HEK293 (cell line): Measurements from ENCODE around the gene SLC2A8.

ENCODE experiments used
- BCL6B ChIP-seq: fragments of 450-650 bp; formaldehyde crosslinking; IDR thresholded peaks from 2 replicates; pipeline ENCODE4 v1.5.1; 2017; ENCODE audit warnings: missing biosample characterization, missing genetic modification characterization
- HOXD13 ChIP-seq: sonication (generic); formaldehyde crosslinking; IDR thresholded peaks from 2 replicates; pipeline ENCODE4 v1.8.0; 2022; ENCODE audit warnings: missing genetic modification reagents, borderline replicate concordance
- KLF16 ChIP-seq: fragments of 450-650 bp; formaldehyde crosslinking; IDR thresholded peaks from 2 replicates; pipeline ENCODE4 v1.5.1; 2017; ENCODE audit warnings: missing biosample characterization, missing genetic modification characterization
- MZF1 ChIP-seq: fragments of 450-650 bp; formaldehyde crosslinking; IDR thresholded peaks from 2 replicates; pipeline ENCODE4 v1.5.1; 2017; ENCODE audit warnings: missing biosample characterization, missing genetic modification characterization, borderline replicate concordance
- REST ChIP-seq: fragments of 450-650 bp; formaldehyde crosslinking; IDR thresholded peaks from 2 replicates; pipeline ENCODE4 v1.5.1; 2016; ENCODE audit warnings: missing biosample characterization, missing genetic modification characterization
- ZBTB21 ChIP-seq: fragments of 450-650 bp; formaldehyde crosslinking; IDR thresholded peaks from 2 replicates; pipeline ENCODE4 v1.5.1; 2017; ENCODE audit warnings: missing biosample characterization, missing genetic modification characterization
- ZNF10 ChIP-seq: fragments of 450-650 bp; formaldehyde crosslinking; IDR thresholded peaks from 2 replicates; pipeline ENCODE4 v1.5.1; 2017; ENCODE audit warnings: missing biosample characterization, missing genetic modification characterization
- ZNF133 ChIP-seq: fragments of 450-650 bp; formaldehyde crosslinking; IDR thresholded peaks from 2 replicates; pipeline ENCODE4 v1.5.1; 2016; ENCODE audit warnings: missing biosample characterization, missing genetic modification characterization
- ZNF155 ChIP-seq: fragments of 450-650 bp; formaldehyde crosslinking; IDR thresholded peaks from 2 replicates; pipeline ENCODE4 v1.5.1; 2016; ENCODE audit warnings: missing biosample characterization, missing genetic modification characterization
- ZNF18 ChIP-seq: fragments of 450-650 bp; formaldehyde crosslinking; IDR thresholded peaks from 2 replicates; pipeline ENCODE4 v1.5.1; 2016; ENCODE audit warnings: missing biosample characterization, missing genetic modification characterization
- ZNF239 ChIP-seq: fragments of 450-650 bp; formaldehyde crosslinking; IDR thresholded peaks from 2 replicates; pipeline ENCODE4 v1.5.1; 2016; ENCODE audit warnings: missing biosample characterization, missing genetic modification characterization
- ZNF248 ChIP-seq: fragments of 450-650 bp; formaldehyde crosslinking; IDR thresholded peaks from 2 replicates; pipeline ENCODE4 v1.5.1; 2017; ENCODE audit warnings: missing biosample characterization, missing genetic modification characterization
- ZNF280D ChIP-seq: fragments of 450-650 bp; formaldehyde crosslinking; IDR thresholded peaks from 2 replicates; pipeline ENCODE4 v1.5.1; 2016; ENCODE audit warnings: missing biosample characterization, missing genetic modification characterization
- ZNF324 ChIP-seq: fragments of 450-650 bp; formaldehyde crosslinking; IDR thresholded peaks from 2 replicates; pipeline ENCODE4 v1.5.1; 2016; ENCODE audit warnings: missing biosample characterization, missing genetic modification characterization
- ZNF335 ChIP-seq: fragments of 450-650 bp; formaldehyde crosslinking; conservative IDR thresholded peaks from 2 replicates; pipeline ENCODE4 v1.5.1; 2016; ENCODE audit warnings: missing biosample characterization, missing genetic modification characterization
- ZNF350 ChIP-seq: fragments of 450-650 bp; formaldehyde crosslinking; IDR thresholded peaks from 2 replicates; pipeline ENCODE4 v1.5.0; 2017; ENCODE audit warnings: missing biosample characterization, mild to moderate bottlenecking, missing genetic modification characterization
- ZNF433 ChIP-seq: fragments of 450-650 bp; formaldehyde crosslinking; IDR thresholded peaks from 2 replicates; pipeline ENCODE4 v1.5.1; 2016; ENCODE audit warnings: missing biosample characterization, missing genetic modification characterization, low read depth
- ZNF48 ChIP-seq: fragments of 450-650 bp; formaldehyde crosslinking; IDR thresholded peaks from 2 replicates; pipeline ENCODE4 v1.5.1; 2016; ENCODE audit warnings: missing biosample characterization, missing genetic modification characterization
- ZNF514 ChIP-seq: fragments of 450-650 bp; formaldehyde crosslinking; IDR thresholded peaks from 2 replicates; pipeline ENCODE4 v1.5.1; 2016; ENCODE audit warnings: missing biosample characterization, missing genetic modification characterization
- ZNF561 ChIP-seq: fragments of 450-650 bp; IDR thresholded peaks from 2 replicates; pipeline ENCODE4 v1.5.1; 2018; ENCODE audit warnings: missing biosample characterization, missing genetic modification characterization, borderline replicate concordance
- ZNF610 ChIP-seq: fragments of 450-650 bp; formaldehyde crosslinking; IDR thresholded peaks from 2 replicates; pipeline ENCODE4 v1.5.1; 2016; ENCODE audit warnings: missing biosample characterization, missing genetic modification characterization, borderline replicate concordance
- ZNF623 ChIP-seq: fragments of 450-650 bp; formaldehyde crosslinking; IDR thresholded peaks from 2 replicates; pipeline ENCODE4 v1.5.1; 2016; ENCODE audit warnings: missing biosample characterization, missing genetic modification characterization
- ZNF624 ChIP-seq: fragments of 450-650 bp; formaldehyde crosslinking; IDR thresholded peaks from 2 replicates; pipeline ENCODE4 v1.5.1; 2017; ENCODE audit warnings: missing biosample characterization, missing genetic modification characterization
- ZNF629 ChIP-seq: fragments of 450-650 bp; formaldehyde crosslinking; IDR thresholded peaks from 2 replicates; pipeline ENCODE4 v1.5.1; 2017; ENCODE audit warnings: missing biosample characterization, missing genetic modification characterization
- ZNF664 ChIP-seq: fragments of 450-650 bp; formaldehyde crosslinking; IDR thresholded peaks from 2 replicates; pipeline ENCODE4 v1.5.1; 2016; ENCODE audit warnings: missing biosample characterization, missing genetic modification characterization
- ZNF701 ChIP-seq: fragments of 450-650 bp; formaldehyde crosslinking; IDR thresholded peaks from 2 replicates; pipeline ENCODE4 v1.5.1; 2016; ENCODE audit warnings: missing biosample characterization, missing genetic modification characterization
- ZNF830 ChIP-seq: fragments of 450-650 bp; IDR thresholded peaks from 2 replicates; pipeline ENCODE4 v1.5.0; 2018; ENCODE audit warnings: missing biosample characterization, missing genetic modification characterization, low read depth, mild to moderate bottlenecking, moderate library complexity
- ZNF843 ChIP-seq: fragments of 450-650 bp; formaldehyde crosslinking; IDR thresholded peaks from 2 replicates; pipeline ENCODE4 v1.5.1; 2016; ENCODE audit warnings: missing biosample characterization, missing genetic modification characterization
- TF ChIP-seq, protein P1 (sequence below): fragments of 450-650 bp; IDR thresholded peaks from 2 replicates; pipeline ENCODE4 v1.5.1; 2018; ENCODE audit warnings: missing biosample characterization, missing genetic modification characterization
- TF ChIP-seq, protein P2 (sequence below): sonication (generic); formaldehyde crosslinking; IDR thresholded peaks from 2 replicates; pipeline ENCODE4 v1.8.1; 2022; ENCODE audit warnings: mild to moderate bottlenecking, moderate library complexity, missing genetic modification reagents

SLC2A8 gene

DNA sequence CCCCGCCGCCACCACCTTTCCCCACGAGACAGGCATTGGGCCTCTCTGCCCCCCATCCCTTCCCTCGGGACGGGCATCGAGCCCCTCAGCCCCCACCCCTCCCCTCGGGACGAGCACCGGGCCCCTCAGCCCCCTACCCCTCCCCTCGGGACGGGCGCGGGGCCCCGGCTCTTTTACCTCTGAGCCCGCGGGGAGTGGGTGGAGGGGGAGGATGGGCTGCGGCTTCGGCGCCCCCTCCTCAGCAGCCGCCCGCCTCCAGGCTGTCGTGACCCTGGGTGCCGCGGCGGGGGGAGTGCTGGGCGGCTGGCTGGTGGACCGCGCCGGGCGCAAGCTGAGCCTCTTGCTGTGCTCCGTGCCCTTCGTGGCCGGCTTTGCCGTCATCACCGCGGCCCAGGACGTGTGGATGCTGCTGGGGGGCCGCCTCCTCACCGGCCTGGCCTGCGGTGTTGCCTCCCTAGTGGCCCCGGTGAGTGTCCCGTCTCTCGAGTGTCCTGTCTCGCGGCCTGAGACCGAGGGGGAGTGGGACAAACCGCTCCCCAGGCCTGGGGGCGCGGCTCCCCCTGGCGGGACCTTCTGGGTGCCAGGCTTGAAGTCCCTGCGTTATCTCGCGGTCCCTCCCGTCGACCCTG lies 791 bp downstream of the SLC2A8 start (continued):
- TF ChIP-seq ZNF324 (tag by site-specific recombination): no peak
- no peak for TF ChIP-seq KLF16
- no peak for TF ChIP-seq ZNF239
- TF ChIP-seq BCL6B: no peak
- peak; percentile 20; the same call in 1 of the 2 replicates for TF ChIP-seq ZNF561 (tag by site-specific recombination)
- no peak for TF ChIP-seq ZNF629 (tag by site-specific recombination)
- TF ChIP-seq ZNF843: peak; percentile 25; the same call in 1 of the 2 replicates
- no peak for TF ChIP-seq ZNF155 (tag by site-specific recombination)
- no peak for TF ChIP-seq MZF1 (tag by site-specific recombination)
- TF ChIP-seq ZNF133 (tag by site-specific recombination): no peak
- TF ChIP-seq ZNF248 (tag by site-specific recombination): no peak
- TF ChIP-seq ZNF350: no peak
- TF ChIP-seq ZNF433: no peak
- no peak for TF ChIP-seq ZNF18 (tag by site-specific recombination)
- no peak for TF ChIP-seq HOXD13 (CRISPR knock-in tag)
- TF ChIP-seq, protein P1, sequence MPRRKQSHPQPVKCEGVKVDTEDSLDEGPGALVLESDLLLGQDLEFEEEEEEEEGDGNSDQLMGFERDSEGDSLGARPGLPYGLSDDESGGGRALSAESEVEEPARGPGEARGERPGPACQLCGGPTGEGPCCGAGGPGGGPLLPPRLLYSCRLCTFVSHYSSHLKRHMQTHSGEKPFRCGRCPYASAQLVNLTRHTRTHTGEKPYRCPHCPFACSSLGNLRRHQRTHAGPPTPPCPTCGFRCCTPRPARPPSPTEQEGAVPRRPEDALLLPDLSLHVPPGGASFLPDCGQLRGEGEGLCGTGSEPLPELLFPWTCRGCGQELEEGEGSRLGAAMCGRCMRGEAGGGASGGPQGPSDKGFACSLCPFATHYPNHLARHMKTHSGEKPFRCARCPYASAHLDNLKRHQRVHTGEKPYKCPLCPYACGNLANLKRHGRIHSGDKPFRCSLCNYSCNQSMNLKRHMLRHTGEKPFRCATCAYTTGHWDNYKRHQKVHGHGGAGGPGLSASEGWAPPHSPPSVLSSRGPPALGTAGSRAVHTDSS: no peak
- TF ChIP-seq ZNF610 (tag by site-specific recombination): no peak
- no peak for TF ChIP-seq ZNF48 (tag by site-specific recombination)
- no peak for TF ChIP-seq ZNF664 (tag by site-specific recombination)
- TF ChIP-seq REST (tag by site-specific recombination): no peak
- TF ChIP-seq ZNF701 (tag by site-specific recombination): no peak
- no peak for TF ChIP-seq ZNF624
- TF ChIP-seq ZBTB21 (tag by site-specific recombination): no peak
- TF ChIP-seq ZNF280D: no peak
- no peak for TF ChIP-seq ZNF830 (tag by site-specific recombination)
- no peak for TF ChIP-seq ZNF335 (tag by site-specific recombination)
- TF ChIP-seq ZNF10 (tag by site-specific recombination): no peak
- TF ChIP-seq, protein P2, sequence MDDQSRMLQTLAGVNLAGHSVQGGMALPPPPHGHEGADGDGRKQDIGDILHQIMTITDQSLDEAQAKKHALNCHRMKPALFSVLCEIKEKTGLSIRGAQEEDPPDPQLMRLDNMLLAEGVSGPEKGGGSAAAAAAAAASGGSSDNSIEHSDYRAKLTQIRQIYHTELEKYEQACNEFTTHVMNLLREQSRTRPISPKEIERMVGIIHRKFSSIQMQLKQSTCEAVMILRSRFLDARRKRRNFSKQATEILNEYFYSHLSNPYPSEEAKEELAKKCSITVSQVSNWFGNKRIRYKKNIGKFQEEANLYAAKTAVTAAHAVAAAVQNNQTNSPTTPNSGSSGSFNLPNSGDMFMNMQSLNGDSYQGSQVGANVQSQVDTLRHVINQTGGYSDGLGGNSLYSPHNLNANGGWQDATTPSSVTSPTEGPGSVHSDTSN (CRISPR knock-in tag): no peak; the same call in none of the 2 replicates
- TF ChIP-seq ZNF623 (tag by site-specific recombination): no peak
- no peak for TF ChIP-seq ZNF514 (tag by site-specific recombination)
